Epithelial cell of esophagus (primary cell): ENCODE measurements around the gene PNCK.
"Not testable (repeated sequence)": the region's sequence is repeated elsewhere in the genome, so short reads cannot be mapped to it uniquely, and the experiment has no call there.

Experiments
- DNase-seq: peaks from one replicate; pipeline ENCODE4 v3.0.0; 2010; ENCODE audit warnings: low read depth
- H3K4me3 ChIP-seq: 2 replicates; pipeline ENCODE4 v1.5.1; 2011; ENCODE audit warnings: mild to moderate bottlenecking, low read length, control low read depth
- TF ChIP-seq, protein P1 (sequence below): IDR thresholded peaks from 2 replicates; pipeline ENCODE4 v1.5.1; 2011; ENCODE audit warnings: low read depth, mild to moderate bottlenecking, low read length, control low read depth, inconsistent platforms; ENCODE audit not compliant: insufficient read depth; ENCODE audit errors: missing control alignments

PNCK gene

DNA sequence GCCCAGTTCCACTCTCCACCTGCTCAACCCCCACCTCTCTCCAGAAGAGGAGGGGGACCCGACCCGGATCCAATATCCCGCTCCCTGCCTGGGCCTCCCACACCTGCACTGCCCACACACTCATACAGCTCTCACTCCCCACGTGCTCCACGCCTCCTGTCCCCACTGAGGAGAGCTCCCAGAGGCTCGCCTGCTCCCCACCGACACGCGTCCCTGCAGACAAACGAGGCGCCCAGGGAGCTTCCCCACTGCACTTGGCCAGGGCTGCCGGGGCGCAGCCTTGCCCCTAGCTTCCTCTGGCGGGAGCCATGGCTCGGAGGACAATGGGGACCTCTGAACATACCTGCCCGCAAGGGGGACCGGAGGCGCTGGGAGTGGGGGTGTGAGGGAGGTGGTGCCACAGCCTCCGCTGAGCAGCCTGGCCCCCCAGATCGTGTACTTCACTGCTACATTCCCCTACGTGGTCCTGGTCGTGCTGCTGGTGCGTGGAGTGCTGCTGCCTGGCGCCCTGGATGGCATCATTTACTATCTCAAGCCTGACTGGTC lies 19.1 kb upstream of the PNCK start:
- no peak overlapping the region for H3K4me3 ChIP-seq
- no peak for DNase-seq
- TF ChIP-seq, protein P1, sequence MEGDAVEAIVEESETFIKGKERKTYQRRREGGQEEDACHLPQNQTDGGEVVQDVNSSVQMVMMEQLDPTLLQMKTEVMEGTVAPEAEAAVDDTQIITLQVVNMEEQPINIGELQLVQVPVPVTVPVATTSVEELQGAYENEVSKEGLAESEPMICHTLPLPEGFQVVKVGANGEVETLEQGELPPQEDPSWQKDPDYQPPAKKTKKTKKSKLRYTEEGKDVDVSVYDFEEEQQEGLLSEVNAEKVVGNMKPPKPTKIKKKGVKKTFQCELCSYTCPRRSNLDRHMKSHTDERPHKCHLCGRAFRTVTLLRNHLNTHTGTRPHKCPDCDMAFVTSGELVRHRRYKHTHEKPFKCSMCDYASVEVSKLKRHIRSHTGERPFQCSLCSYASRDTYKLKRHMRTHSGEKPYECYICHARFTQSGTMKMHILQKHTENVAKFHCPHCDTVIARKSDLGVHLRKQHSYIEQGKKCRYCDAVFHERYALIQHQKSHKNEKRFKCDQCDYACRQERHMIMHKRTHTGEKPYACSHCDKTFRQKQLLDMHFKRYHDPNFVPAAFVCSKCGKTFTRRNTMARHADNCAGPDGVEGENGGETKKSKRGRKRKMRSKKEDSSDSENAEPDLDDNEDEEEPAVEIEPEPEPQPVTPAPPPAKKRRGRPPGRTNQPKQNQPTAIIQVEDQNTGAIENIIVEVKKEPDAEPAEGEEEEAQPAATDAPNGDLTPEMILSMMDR, result no peak

DNA sequence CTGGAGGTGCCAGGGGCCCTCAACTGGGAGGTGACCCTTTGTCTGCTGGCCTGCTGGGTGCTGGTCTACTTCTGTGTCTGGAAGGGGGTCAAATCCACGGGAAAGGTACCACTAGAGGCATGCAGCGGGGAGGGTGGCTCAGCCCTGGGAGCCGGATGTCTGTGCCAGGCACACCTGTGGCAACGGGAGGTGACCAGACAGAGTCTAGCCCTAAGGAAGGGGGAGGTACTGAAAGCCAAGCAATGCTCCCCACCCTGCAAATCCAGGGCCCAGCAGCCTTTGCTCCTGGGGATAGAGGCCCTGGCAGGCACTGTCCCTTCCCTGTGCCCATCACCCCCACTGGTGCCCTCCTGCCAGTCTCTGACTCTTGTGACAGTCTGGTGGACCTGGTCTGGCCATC lies 18.4 kb upstream of the PNCK start:
- no peak overlapping the region for H3K4me3 ChIP-seq
- TF ChIP-seq, protein P1, result no peak
- DNase-seq, result no peak

- DNase-seq, result not testable (repeated sequence)
Observed at GRCh38 chrX:153691032-153691827, 17.6 kb upstream of the PNCK start.

GRCh38 chrX:153690466-153690865 lies 16.9 kb upstream of the PNCK start:
- TF ChIP-seq, protein P1, result no peak
- peak overlapping the region; percentile 44 for H3K4me3 ChIP-seq
- no peak for DNase-seq

More at GRCh38 chrX:153691032-153691827, 17.6 kb upstream of the PNCK start:
- not testable (repeated sequence) for H3K4me3 ChIP-seq

DNA sequence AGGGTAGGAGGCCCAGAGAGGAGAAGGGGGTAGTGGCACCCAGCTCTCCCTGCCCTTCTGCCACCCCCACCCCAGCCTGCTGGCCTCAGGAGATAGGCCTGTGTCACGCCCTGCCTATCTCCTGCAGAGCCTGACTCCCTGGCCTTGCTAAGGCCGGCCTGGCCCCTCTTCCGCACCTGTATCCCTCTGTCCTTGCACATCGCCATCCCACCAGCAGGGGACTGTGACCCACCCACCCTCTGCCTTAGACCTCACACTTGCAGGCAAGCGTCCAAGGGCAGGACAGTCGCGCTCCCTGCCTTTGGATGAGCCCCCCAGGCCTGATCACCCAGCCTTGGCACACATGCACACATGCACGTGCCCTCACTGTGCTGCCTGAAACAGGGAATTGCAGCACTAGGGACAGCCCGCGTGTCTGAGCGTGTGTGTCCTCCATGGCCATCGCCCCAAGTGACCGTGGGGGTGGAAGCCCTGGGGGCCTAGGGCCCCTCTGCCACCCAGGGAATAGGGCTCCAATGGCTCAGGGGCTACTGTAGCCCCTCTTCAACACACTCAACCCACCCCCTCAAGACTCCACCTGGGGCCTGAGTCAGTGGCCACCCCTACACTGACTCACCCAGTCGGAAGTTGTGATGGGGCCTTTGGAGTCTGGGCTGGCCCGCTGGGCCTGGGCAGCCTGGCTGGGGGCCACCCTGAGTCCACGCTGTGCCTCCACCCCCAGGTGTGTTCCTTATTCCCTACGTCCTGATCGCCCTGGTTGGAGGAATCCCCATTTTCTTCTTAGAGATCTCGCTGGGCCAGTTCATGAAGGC lies 16.2 kb upstream of the PNCK start:
- TF ChIP-seq, protein P1, result peak; percentile 21
- peak overlapping the region; percentile 44 for H3K4me3 ChIP-seq
- peak; percentile 55 for DNase-seq

DNA sequence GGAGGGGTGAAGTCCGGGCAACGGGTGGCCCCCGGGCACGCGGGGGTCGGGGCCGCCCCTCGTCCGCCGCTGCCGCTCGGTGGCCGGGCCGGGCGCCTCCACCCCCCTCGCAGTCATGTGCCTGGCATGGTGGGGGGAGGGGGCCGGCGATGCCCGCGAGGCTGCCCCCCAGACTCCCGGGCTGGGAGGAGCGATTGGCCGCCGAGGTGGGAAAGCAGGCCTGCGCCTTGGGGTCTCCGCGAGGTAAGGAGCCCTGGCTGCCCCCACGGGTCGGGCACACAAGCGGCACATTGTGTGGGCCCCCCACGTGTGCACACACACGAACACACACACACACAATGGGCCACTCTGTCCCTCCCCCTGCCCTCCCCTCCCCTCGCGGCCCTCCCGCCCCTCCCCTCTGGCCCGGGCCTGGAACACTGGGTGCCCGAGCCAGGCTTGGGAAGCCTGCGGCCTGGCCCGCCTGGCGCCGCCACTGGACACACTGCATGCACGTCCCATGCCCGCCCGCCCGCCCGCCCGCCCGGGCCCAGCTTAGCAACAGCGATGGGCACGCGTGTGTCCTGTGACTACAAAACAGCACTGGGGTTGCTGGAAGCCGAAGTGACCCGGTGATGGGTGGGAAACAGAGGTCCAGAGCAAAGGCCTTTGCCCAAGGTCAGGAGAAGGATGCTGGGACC lies 15.4 kb upstream of the PNCK start:
- peak overlapping the region; percentile 44 for H3K4me3 ChIP-seq
- TF ChIP-seq, protein P1, result no peak
- DNase-seq, result no peak

GRCh38 chrX:153688506-153688905 lies 14.9 kb upstream of the PNCK start:
- DNase-seq, result no peak
- TF ChIP-seq, protein P1, result no peak
- peak overlapping the region; percentile 33 for H3K4me3 ChIP-seq
